ENCODE results near the gene TARS1. TPM values are rescaled to one million over a fixed set of nuclear protein-coding genes. Genes with fewer than 3 reads are reported as not detected.
"Not testable (repeated sequence)": the region's sequence is repeated elsewhere in the genome, so short reads cannot be mapped to it uniquely, and the experiment has no call there.

Gene TARS1
- total RNA-seq, 1 experiment from 2014 or later: 107 TPM

DNA sequence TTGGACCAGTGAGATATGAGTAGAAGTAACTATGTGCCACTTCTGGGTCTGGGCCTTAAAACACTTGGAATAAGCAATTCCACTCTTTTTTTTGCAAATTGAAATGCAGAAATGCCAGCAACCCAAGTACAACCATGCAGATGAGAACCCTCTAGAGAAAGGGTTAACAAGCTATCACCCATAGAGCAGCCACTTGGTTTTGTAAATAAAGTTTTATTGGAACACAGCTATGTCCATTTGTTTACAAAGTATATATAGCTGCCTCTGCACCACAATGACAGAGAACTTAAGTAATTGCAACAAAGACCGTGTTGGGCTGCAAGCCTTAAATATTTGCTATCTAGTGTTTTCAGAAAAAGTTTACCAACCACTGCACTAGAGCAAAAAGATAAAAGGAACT, 9.8 kb upstream of the TARS1 start:
- Histone ChIP-seq H3K9me3 (ENCODE audit: low read length) (no peaks in the 10 kb centered on the region), H3K4me1 (ENCODE audit: low read length) (no peaks in the 10 kb centered on the region), H3K27me3 (ENCODE audit: low read length) (no peaks in the 10 kb centered on the region), H3K27ac (ENCODE audit: low read length) (no peak overlapping the region), H3K9ac (ENCODE audit: low read length) (no peak overlapping the region), H3K36me3 (ENCODE audit: insufficient read depth, low read length) (no peaks in the 10 kb centered on the region), H2AFZ (ENCODE audit: low read length) (no peak overlapping the region), H3K4me2 (ENCODE audit: low read depth, low read length, poor library complexity, severe bottlenecking) (no peak overlapping the region), H4K20me1 (ENCODE audit: insufficient read depth, low read depth, low read length) (no peaks in the 10 kb centered on the region), H3K9me2 (replicated peaks; ENCODE audit: insufficient read depth, low read length) (no peaks in the 10 kb centered on the region), H3K79me2 (ENCODE audit: low read length) (no peaks in the 10 kb centered on the region), H3K4me3 (ENCODE audit: low read length) (no peak overlapping the region)
- no peak for DNase-seq

DNA sequence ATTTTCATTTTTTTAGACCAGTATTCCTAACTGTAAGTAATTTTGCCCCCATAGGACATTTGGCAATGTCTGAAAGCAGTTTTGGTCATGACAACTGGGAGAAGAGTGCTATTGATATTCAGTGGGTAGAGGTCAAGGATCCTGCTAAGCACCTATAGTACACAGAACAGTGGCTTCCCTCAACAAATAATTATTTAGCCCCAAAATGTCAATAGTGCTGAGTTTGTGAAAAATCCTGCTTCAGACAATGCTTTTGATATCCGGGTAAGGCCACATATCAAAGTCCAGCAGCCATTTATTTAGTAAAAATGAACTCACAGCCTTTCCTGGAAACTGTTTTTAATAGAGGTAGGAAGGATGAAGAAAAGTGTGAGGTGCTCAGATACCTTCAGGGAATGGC, 8.1 kb upstream of the TARS1 start:
- H3K4me2 ChIP-seq (ENCODE audit: low read depth, low read length, poor library complexity, severe bottlenecking): no peak overlapping the region

DNA sequence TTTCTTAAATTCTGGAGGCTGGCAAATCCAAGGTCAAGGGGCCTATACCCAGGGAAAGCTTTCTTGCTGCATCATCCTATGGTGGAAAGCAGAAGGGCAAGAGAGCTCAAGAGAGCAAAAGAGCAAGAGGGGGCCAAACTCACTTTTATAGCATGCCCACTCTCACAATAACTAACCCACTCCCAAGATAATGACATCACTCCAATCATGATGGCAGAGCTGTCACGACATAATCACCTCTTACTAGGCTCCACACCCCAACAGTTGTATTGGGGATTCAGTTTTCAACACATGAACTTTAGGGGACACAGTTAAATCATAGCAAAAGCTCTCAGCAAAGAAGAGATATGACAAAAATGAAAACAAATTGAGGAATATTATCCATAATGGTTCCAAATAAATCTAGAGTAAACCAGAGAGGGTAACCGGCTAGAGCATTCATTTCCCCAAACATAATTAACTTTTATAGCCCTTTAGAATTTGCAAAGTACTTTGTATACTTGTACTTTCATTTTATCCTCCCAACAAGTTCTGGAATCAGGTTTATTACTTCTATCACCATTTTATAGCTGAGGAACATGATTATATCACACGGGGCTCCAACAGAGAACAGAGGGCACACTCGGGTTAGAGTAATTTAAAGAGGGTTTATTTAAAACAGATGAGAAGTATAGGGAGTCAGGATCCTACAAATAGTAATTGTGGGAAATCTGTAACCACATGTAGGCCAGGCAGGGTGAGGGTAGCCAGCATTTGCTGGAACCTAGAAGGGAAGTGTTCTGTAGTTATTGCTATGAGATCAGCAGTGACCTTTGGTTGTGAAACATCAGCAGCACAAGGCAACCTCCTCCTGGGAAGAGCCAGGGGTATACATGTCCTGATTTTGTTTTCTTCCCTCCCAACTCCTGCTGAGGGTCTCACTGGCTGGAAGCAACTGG, 7.2 kb upstream of the TARS1 start:
- Histone ChIP-seq H2AFZ (ENCODE audit: low read length) (no peak overlapping the region), H3K4me1 (ENCODE audit: low read length) (no peaks in the 10 kb centered on the region), H3K79me2 (ENCODE audit: low read length) (no peaks in the 10 kb centered on the region), H3K4me3 (ENCODE audit: low read length) (no peak overlapping the region), H3K9ac (ENCODE audit: low read length) (no peak overlapping the region), H4K20me1 (ENCODE audit: insufficient read depth, low read depth, low read length) (no peaks in the 10 kb centered on the region), H3K9me2 (replicated peaks; ENCODE audit: insufficient read depth, low read length) (no peaks in the 10 kb centered on the region), H3K27me3 (ENCODE audit: low read length) (no peaks in the 10 kb centered on the region), H3K9me3 (ENCODE audit: low read length) (no peaks in the 10 kb centered on the region), H3K27ac (ENCODE audit: low read length) (no peak overlapping the region), H3K4me2 (ENCODE audit: low read depth, low read length, poor library complexity, severe bottlenecking) (no peak overlapping the region), H3K36me3 (ENCODE audit: insufficient read depth, low read length) (no peaks in the 10 kb centered on the region)
- DNase-seq: no peak

More for the DNA sequence above, 8.1 kb upstream of the TARS1 start:
- H3K4me3 ChIP-seq (ENCODE audit: low read length): no peak overlapping the region
- DNase-seq: no peak
- no peaks in the 10 kb centered on the region for H3K9me2 ChIP-seq (replicated peaks; ENCODE audit: insufficient read depth, low read length)
- H3K27me3 ChIP-seq (ENCODE audit: low read length): no peaks in the 10 kb centered on the region
- H3K27ac ChIP-seq (ENCODE audit: low read length): no peak overlapping the region
- no peaks in the 10 kb centered on the region for H3K79me2 ChIP-seq (ENCODE audit: low read length)
- no peaks in the 10 kb centered on the region for H3K9me3 ChIP-seq (ENCODE audit: low read length)
- no peaks in the 10 kb centered on the region for H3K36me3 ChIP-seq (ENCODE audit: insufficient read depth, low read length)
- no peak overlapping the region for H3K9ac ChIP-seq (ENCODE audit: low read length)
- no peaks in the 10 kb centered on the region for H4K20me1 ChIP-seq (ENCODE audit: insufficient read depth, low read depth, low read length)
- H3K4me1 ChIP-seq (ENCODE audit: low read length): no peaks in the 10 kb centered on the region
- H2AFZ ChIP-seq (ENCODE audit: low read length): no peak overlapping the region

DNA sequence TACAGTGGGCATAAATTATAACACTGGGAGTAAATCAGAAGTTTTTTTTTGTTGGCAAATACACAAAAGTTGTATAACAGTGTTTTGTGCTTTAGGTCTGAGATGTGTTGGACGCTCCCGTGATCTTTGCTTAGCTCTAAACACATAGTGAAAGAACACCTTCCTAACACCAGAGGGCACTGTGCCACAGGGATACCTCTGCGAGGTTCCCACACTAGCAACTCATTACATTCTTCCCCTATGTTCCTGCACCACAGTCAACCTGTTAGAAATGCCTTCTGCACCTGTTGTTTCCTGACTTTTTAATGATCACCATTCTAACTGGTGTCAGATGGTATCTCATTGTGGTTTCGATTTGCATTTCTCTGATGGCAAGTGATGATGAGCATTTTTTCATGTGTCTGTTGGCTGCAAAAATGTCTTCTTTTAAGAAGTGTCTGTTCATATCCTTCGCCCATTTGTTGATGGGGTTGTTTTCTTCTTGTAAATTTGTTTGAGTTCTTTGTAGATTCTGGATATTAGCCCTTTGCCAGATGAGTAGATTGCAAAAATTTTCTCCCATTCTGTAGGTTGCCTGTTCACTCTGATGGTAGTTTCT, 4.8 kb upstream of the TARS1 start:
- H4K20me1 ChIP-seq (ENCODE audit: insufficient read depth, low read depth, low read length); H3K9ac ChIP-seq (ENCODE audit: low read length); H3K4me2 ChIP-seq (ENCODE audit: low read depth, low read length, poor library complexity, severe bottlenecking); H3K4me3 ChIP-seq (ENCODE audit: low read length); H2AFZ ChIP-seq (ENCODE audit: low read length); H3K27me3 ChIP-seq (ENCODE audit: low read length); H3K9me2 ChIP-seq (replicated peaks; ENCODE audit: insufficient read depth, low read length); H3K36me3 ChIP-seq (ENCODE audit: insufficient read depth, low read length); H3K27ac ChIP-seq (ENCODE audit: low read length); H3K79me2 ChIP-seq (ENCODE audit: low read length); H3K9me3 ChIP-seq (ENCODE audit: low read length); H3K4me1 ChIP-seq (ENCODE audit: low read length): not testable (repeated sequence)
- DNase-seq: peak; percentile 90

DNA sequence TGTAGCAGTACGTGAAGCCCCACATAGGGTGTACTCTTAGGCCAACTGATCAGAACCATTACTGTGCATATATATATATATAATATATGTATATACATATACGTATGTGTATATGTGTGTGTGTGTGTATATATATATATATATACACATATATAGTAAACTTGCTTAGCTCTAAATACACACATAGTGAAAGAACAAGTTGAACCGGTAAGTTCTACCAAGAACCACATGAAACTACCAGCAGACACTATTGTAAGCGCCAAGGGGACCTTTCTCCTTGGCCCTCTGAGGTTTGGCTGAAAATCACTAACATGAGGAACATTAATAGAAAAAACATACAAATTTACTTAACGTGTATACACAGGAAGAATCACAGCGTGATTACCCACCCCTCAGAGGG, 1.8 kb upstream of the TARS1 start:
- H3K4me2 ChIP-seq (ENCODE audit: low read depth, low read length, poor library complexity, severe bottlenecking): no peak overlapping the region
- H3K4me1 ChIP-seq (ENCODE audit: low read length): peaks cover 19% of the 10 kb centered on the region
- H3K9me2 ChIP-seq (replicated peaks; ENCODE audit: insufficient read depth, low read length): no peaks in the 10 kb centered on the region
- no peak for DNase-seq
- no peaks in the 10 kb centered on the region for H3K27me3 ChIP-seq (ENCODE audit: low read length)
- H3K9ac ChIP-seq (ENCODE audit: low read length): no peak overlapping the region
- no peak overlapping the region for H3K27ac ChIP-seq (ENCODE audit: low read length)
- H3K36me3 ChIP-seq (ENCODE audit: insufficient read depth, low read length): no peaks in the 10 kb centered on the region
- no peak overlapping the region for H2AFZ ChIP-seq (ENCODE audit: low read length)
- H3K4me3 ChIP-seq (ENCODE audit: low read length): no peak overlapping the region
- no peaks in the 10 kb centered on the region for H3K9me3 ChIP-seq (ENCODE audit: low read length)
- peaks cover 26% of the 10 kb centered on the region for H3K79me2 ChIP-seq (ENCODE audit: low read length)
- no peaks in the 10 kb centered on the region for H4K20me1 ChIP-seq (ENCODE audit: insufficient read depth, low read depth, low read length)

- peak overlapping the region; percentile 87 for H3K9ac ChIP-seq (ENCODE audit: low read length)
- no peaks in the 10 kb centered on the region for H3K27me3 ChIP-seq (ENCODE audit: low read length)
- H4K20me1 ChIP-seq (ENCODE audit: insufficient read depth, low read depth, low read length): no peaks in the 10 kb centered on the region
- DNase-seq: no peak
- no peaks in the 10 kb centered on the region for H3K9me3 ChIP-seq (ENCODE audit: low read length)
- H3K4me3 ChIP-seq (ENCODE audit: low read length): peak overlapping the region; percentile 90
- peak overlapping the region; percentile 73; the same call in 1 of the 2 replicates for H2AFZ ChIP-seq (ENCODE audit: low read length)
- H3K4me1 ChIP-seq (ENCODE audit: low read length): peaks cover 19% of the 10 kb centered on the region
- H3K27ac ChIP-seq (ENCODE audit: low read length): no peak overlapping the region
- H3K79me2 ChIP-seq (ENCODE audit: low read length): peaks cover 35% of the 10 kb centered on the region
- H3K36me3 ChIP-seq (ENCODE audit: insufficient read depth, low read length): no peaks in the 10 kb centered on the region
- H3K4me2 ChIP-seq (ENCODE audit: low read depth, low read length, poor library complexity, severe bottlenecking): peak overlapping the region; percentile 93
- no peaks in the 10 kb centered on the region for H3K9me2 ChIP-seq (replicated peaks; ENCODE audit: insufficient read depth, low read length)
Measured at GRCh38 chr5:33439905-33440481, 772 bp upstream of the TARS1 start.

GRCh38 chr5:33441241-33442177, 744 bp downstream of the TARS1 start:
- Histone ChIP-seq H3K4me2 (ENCODE audit: low read depth, low read length, poor library complexity, severe bottlenecking) (peak overlapping the region; percentile 93), H3K4me1 (ENCODE audit: low read length) (peaks cover 19% of the 10 kb centered on the region), H3K9me2 (replicated peaks; ENCODE audit: insufficient read depth, low read length) (no peaks in the 10 kb centered on the region), H3K9ac (ENCODE audit: low read length) (peak overlapping the region; percentile 87), H3K79me2 (ENCODE audit: low read length) (peaks cover 48% of the 10 kb centered on the region), H2AFZ (ENCODE audit: low read length) (peak overlapping the region; percentile 90), H3K27me3 (ENCODE audit: low read length) (no peaks in the 10 kb centered on the region), H3K9me3 (ENCODE audit: low read length) (no peaks in the 10 kb centered on the region), H3K36me3 (ENCODE audit: insufficient read depth, low read length) (peaks cover 11% of the 10 kb centered on the region; the same call in 1 of the 2 replicates), H3K27ac (ENCODE audit: low read length) (peak overlapping the region; percentile 80), H4K20me1 (ENCODE audit: insufficient read depth, low read depth, low read length) (no peaks in the 10 kb centered on the region), H3K4me3 (ENCODE audit: low read length) (peak overlapping the region; percentile 90)
- DNase-seq: peak; percentile 90
